K562 (cell line): ENCODE data around the gene C1QL3. TPM values are rescaled to one million over a fixed set of nuclear protein-coding genes. Genes with fewer than 3 reads are reported as not detected.

Source experiments
- ATAC-seq: fragments of 200-7000 bp; cut with Tn5 transposase; 3 replicates; pipeline ENCODE4 v1.9.1; 2020; ENCODE audit warnings: moderate library complexity
- BruUV-seq: library from RNA; stranded (reverse); fragments of 400-500 nt; replicated peaks from 2 replicates; lab custom pipeline; 2021; lab: Mats Ljungman, UMichigan
- CTCF ChIA-PET: fragments of 300-600 bp; formaldehyde crosslinking; extraction: SDS; loops from one replicate; lab custom pipeline; 2021; ENCODE audit warnings: low intra/inter-chr PET ratio; lab: Yijun Ruan, JAX
- POLR2A ChIA-PET: fragments of 300-600, 350-650 bp; sonication (Branson Sonifier 250); formaldehyde crosslinking; extraction: SDS; loops from one replicate; lab custom pipeline; 2021; ENCODE audit warnings: antibody characterized with exemption, inconsistent platforms; lab: Yijun Ruan, JAX
- DNase-seq, 4 experiments: peaks; one replicate each; pipeline versions ENCODE4 v3.0.0 to v3.0.0-alpha.2; 2011 to 2018; ENCODE audit warnings: low spot score in 3 of 4, mixed read lengths in 3 of 4; ENCODE audit errors: extremely low read depth in 1 of 4
- FAIRE-seq: peaks from 2 replicates; lab custom pipeline; 2011; peaks lifted over from hg19 to GRCh38; lab: Jason Lieb, UNC
- H2AFZ ChIP-seq: 2 replicates; pipeline ENCODE4 v1.6.0; 2011; ENCODE audit warnings: low read depth, low read length, control low read depth, inconsistent platforms
- H3K27ac ChIP-seq: fragments of 200-600 bp; 3 replicates; pipeline ENCODE4 v1.8.0; 2011; ENCODE audit warnings: low read depth, mild to moderate bottlenecking, control low read depth, inconsistent platforms, low read length, moderate library complexity, mixed read lengths; ENCODE audit errors: extremely low read depth
- H3K27me3 ChIP-seq, 2 experiments: fragments of 300-600 bp in 1 of 2; 2 replicates in 1 of 2; 3 replicates in 1 of 2; pipeline versions ENCODE4 v1.6.0 to v1.8.0; 2011; ENCODE audit warnings: inconsistent platforms in 2 of 2, low read length in 2 of 2, mild to moderate bottlenecking in 1 of 2, mixed read lengths in 1 of 2, moderate library complexity in 1 of 2; ENCODE audit not compliant: control insufficient read depth in 2 of 2, insufficient read depth in 2 of 2
- H3K36me3 ChIP-seq: fragments of 300-600 bp; 3 replicates; pipeline ENCODE4 v1.8.0; 2011; ENCODE audit warnings: mild to moderate bottlenecking, low read length, inconsistent platforms; ENCODE audit not compliant: control insufficient read depth, insufficient read depth
- H3K4me1 ChIP-seq, 2 experiments: fragments of 200-600 bp in 1 of 2; replicated peaks in 1 of 2; 2 replicates in 1 of 2; 3 replicates in 1 of 2; pipeline versions ENCODE4 v1.5.1 to v1.8.0; 2011; ENCODE audit warnings: inconsistent platforms in 2 of 2, low read length in 2 of 2, mild to moderate bottlenecking in 1 of 2, mixed read lengths in 1 of 2, moderate library complexity in 1 of 2; ENCODE audit not compliant: control insufficient read depth in 2 of 2, insufficient read depth in 2 of 2
- H3K4me2 ChIP-seq: 2 replicates; pipeline ENCODE4 v1.6.1; 2011; ENCODE audit warnings: low read length, control low read depth, inconsistent platforms, mixed read lengths; ENCODE audit not compliant: insufficient read depth
- H3K4me3 ChIP-seq: fragments of 200-600 bp; sonication (generic), shearing (Covaris generic); 2 replicates; pipeline ENCODE4 v1.5.1; 2016; ENCODE audit warnings: control low read depth, inconsistent platforms
- H3K79me2 ChIP-seq: fragments of 200-600 bp; 3 replicates; pipeline ENCODE4 v1.8.0; 2011; ENCODE audit warnings: low read length, inconsistent platforms; ENCODE audit not compliant: control insufficient read depth, insufficient read depth
- H3K9ac ChIP-seq, 2 experiments: 2 replicates each; pipeline versions ENCODE4 v1.6.0 to v1.6.1; 2011; ENCODE audit warnings: low read depth in 2 of 2, low read length in 2 of 2, control low read depth in 1 of 2, inconsistent platforms in 1 of 2, mild to moderate bottlenecking in 1 of 2, mixed read lengths in 1 of 2; ENCODE audit not compliant: insufficient read depth in 1 of 2
- H3K9me1 ChIP-seq: one replicate; pipeline ENCODE4 v1.6.0; 2011; ENCODE audit warnings: inconsistent platforms, mild to moderate bottlenecking, low read length, moderate library complexity; ENCODE audit not compliant: control insufficient read depth, insufficient read depth
- H3K9me3 ChIP-seq: replicated peaks from 2 replicates; pipeline ENCODE4 v1.5.1; 2011; ENCODE audit warnings: low read depth, low read length, inconsistent platforms; ENCODE audit not compliant: control insufficient read depth, insufficient read depth
- H4K20me1 ChIP-seq: replicated peaks from 2 replicates; pipeline ENCODE4 v1.6.1; 2011; ENCODE audit warnings: low read length, inconsistent platforms, mixed read lengths; ENCODE audit not compliant: control insufficient read depth, insufficient read depth
- RAD21 ChIP-seq, 2 experiments: fragments of 250-450 bp in 1 of 2; fragments of 450-650 bp in 1 of 2; sonication (Bioruptor Pico) in 1 of 2; formaldehyde crosslinking in 1 of 2; IDR thresholded peaks in 1 of 2; conservative IDR thresholded peaks in 1 of 2; 2 replicates each; pipeline versions ENCODE4 v1.4.0 to v1.8.0; 2020 to 2022; ENCODE audit warnings: mild to moderate bottlenecking in 2 of 2, moderate library complexity in 1 of 2
- SMC3 ChIP-seq: conservative IDR thresholded peaks from 2 replicates; pipeline ENCODE4 v1.6.1; 2011; ENCODE audit warnings: low read depth, low read length, improper control_type of control experiment; ENCODE audit not compliant: insufficient read depth
- ZNF239 ChIP-seq: fragments of 250-450 bp; sonication (Bioruptor Pico); IDR thresholded peaks from 2 replicates; pipeline ENCODE4 v1.4.0; 2020; ENCODE audit warnings: mild to moderate bottlenecking
- ZNF3 ChIP-seq: fragments of 250-450 bp; sonication (Bioruptor Pico); IDR thresholded peaks from 2 replicates; pipeline ENCODE4 v1.5.0; 2021; ENCODE audit warnings: mild to moderate bottlenecking, moderate library complexity
- WGBS: fragments of 100-300 bp; shearing (Covaris generic); methylation state at CpG from one replicate; pipeline ENCODE4 v1.1.6; 2016; ENCODE audit warnings: low coverage, mixed read lengths; ENCODE audit not compliant: insufficient coverage; ENCODE audit errors: missing lambda C conversion rate; 5-methylcytosine and 5-hydroxymethylcytosine counted together
- in situ Hi-C: fragments of 300-500 bp; cut with MboI; formaldehyde crosslinking; loops from 4 replicates; pipeline ENCODE4 v1.15.0; 2018; ENCODE audit warnings: inconsistent platforms, mixed read lengths
- intact Hi-C: fragments of 100-400 bp; cut with micrococcal nuclease; formaldehyde crosslinking; loops from 2 replicates; pipeline ENCODE4 v1.14.2; 2022
- polyA plus RNA-seq, 8 experiments: library from polyadenylated mRNA; depleted of rRNA in 4 of 8; stranded (reverse) in 5 of 8; unstranded in 3 of 8; fragments of >200 nt; fragmentation: Nextera tagmentation in 2 of 8; fragmentation: Illumina TruSeq in 1 of 8; extraction: Ambion mirVana in 2 of 8; extraction: Trizol in 1 of 8; gene quantifications; 2 replicates each; pipeline versions ENCODE4 v1.2.1 to v1.2.3, GENCODE V29; 2011 to 2014; ENCODE audit warnings: inconsistent platforms in 1 of 8, missing spikeins in 1 of 8
- total RNA-seq, 7 experiments: library from RNA; depleted of rRNA in 6 of 7; stranded (reverse); fragments of >200 nt in 6 of 7; fragmentation: Illumina TruSeq in 2 of 7; extraction: Trizol in 2 of 7; gene quantifications; 2 replicates each; pipeline versions ENCODE4 v1.2.1 to v1.2.3, GENCODE V29; 2011 to 2021; ENCODE audit warnings: low replicate concordance in 1 of 7
- TF ChIP-seq, protein P1 (sequence below): IDR thresholded peaks from 2 replicates; pipeline ENCODE4 v1.6.1; 2011; ENCODE audit warnings: borderline replicate concordance, low read depth, mild to moderate bottlenecking, moderate library complexity, low read length; ENCODE audit not compliant: insufficient read depth, poor library complexity, severe bottlenecking
- TF ChIP-seq, protein P2 (sequence below), 3 experiments: IDR thresholded peaks in 2 of 3; conservative IDR thresholded peaks in 1 of 3; 2 replicates each; pipeline ENCODE4 v1.5.1; 2011 to 2012; ENCODE audit warnings: low read length in 3 of 3, mild to moderate bottlenecking in 3 of 3, control low read depth in 2 of 3, improper control_type of control experiment in 1 of 3, inconsistent platforms in 1 of 3, low read depth in 1 of 3, mixed read lengths in 1 of 3, moderate library complexity in 1 of 3; ENCODE audit not compliant: insufficient read depth in 2 of 3
- TF ChIP-seq, protein P3 (sequence below), 2 experiments: fragments of 450-650 bp; formaldehyde crosslinking in 1 of 2; IDR thresholded peaks; 2 replicates each; pipeline versions ENCODE4 v1.4.0 to v1.6.1; 2014 to 2020; ENCODE audit warnings: mild to moderate bottlenecking in 2 of 2, borderline replicate concordance in 1 of 2, low read depth in 1 of 2

C1QL3 gene
- total and polyA plus RNA-seq, 9 of the 15 experiments (the other 6 are each of a cell fraction or from before 2014, with no cell fraction given): 0.28 to 0.37 TPM; not detected in 7

DNA sequence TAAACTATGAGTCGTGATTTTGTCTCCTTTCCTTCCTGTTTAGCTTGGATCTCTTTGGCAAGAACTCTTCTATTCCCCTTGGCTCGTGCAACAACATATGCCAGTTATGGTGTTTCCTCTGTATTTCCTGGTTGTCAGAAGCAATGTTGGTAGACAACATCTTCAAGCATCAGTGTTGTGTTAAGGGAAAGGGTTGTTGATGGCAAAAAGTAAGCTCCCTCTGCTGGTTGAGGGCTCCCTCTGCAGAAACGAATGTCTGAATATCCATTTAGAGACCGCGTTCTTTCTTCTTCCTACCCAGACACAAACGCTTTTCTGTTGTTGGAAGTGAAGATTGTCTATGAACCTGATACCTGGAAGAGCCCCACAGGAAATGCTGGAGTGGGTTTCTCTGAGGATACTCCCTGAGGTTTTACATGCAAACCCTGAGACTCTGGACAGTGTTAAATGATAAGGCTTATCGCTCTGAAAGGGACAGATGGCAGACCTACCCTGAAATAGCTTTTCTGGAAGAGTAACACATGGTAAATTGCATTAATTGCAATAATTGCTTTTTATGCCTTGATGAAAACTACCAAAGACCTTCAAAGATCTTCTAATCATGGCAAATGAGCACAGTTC is 23.5 kb upstream of the C1QL3 start:
- ChIA-PET CTCF (no interaction called here), POLR2A (interaction anchor here (0.7 kb wide), 1 partner anchor 231 kb away, joined by 3 read pairs; no protein-coding TSS in a partner anchor)
- FAIRE-seq (peak; percentile 88), DNase-seq (peak; percentile 24 to 46 (median 32)), ATAC-seq (peak; percentile 79)
- BruUV-seq: no TSS peak
- Histone ChIP-seq H3K36me3 (no peaks in the 10 kb centered on the region), H3K9me1 (no peaks in the 10 kb centered on the region), H3K27ac (no peak overlapping the region), H3K9me3 (no peaks in the 10 kb centered on the region), H3K4me2 (no peak overlapping the region), H3K4me1 (no peaks in the 10 kb centered on the region; a peak in 1 of 5 replicates), H3K27me3 (peaks cover 6 to 12% of the 10 kb centered on the region in 2 experiments; a peak in 4 of 5 replicates), H3K9ac (no peak overlapping the region), H4K20me1 (no peaks in the 10 kb centered on the region), H3K79me2 (no peaks in the 10 kb centered on the region), H2AFZ (no peak overlapping the region), H3K4me3 (no peak overlapping the region)
- intact Hi-C loops: loop anchor here (5.0 to 10.0 kb wide), 2 partner anchors 110 to 232 kb away; partner anchors contain the start of gene PTER
- in situ Hi-C loops: no loop called here
- WGBS: 8% methylated on average over 7 of the region's 7 CpGs
- TF ChIP-seq ZNF3 (CRISPR knock-in tag): peak; percentile 81
- TF ChIP-seq, protein P1, sequence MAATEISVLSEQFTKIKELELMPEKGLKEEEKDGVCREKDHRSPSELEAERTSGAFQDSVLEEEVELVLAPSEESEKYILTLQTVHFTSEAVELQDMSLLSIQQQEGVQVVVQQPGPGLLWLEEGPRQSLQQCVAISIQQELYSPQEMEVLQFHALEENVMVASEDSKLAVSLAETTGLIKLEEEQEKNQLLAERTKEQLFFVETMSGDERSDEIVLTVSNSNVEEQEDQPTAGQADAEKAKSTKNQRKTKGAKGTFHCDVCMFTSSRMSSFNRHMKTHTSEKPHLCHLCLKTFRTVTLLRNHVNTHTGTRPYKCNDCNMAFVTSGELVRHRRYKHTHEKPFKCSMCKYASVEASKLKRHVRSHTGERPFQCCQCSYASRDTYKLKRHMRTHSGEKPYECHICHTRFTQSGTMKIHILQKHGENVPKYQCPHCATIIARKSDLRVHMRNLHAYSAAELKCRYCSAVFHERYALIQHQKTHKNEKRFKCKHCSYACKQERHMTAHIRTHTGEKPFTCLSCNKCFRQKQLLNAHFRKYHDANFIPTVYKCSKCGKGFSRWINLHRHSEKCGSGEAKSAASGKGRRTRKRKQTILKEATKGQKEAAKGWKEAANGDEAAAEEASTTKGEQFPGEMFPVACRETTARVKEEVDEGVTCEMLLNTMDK: peak; percentile 37
- peak; percentile 52; the same call in 1 of the 2 replicates for TF ChIP-seq SMC3
- TF ChIP-seq, protein P2, sequence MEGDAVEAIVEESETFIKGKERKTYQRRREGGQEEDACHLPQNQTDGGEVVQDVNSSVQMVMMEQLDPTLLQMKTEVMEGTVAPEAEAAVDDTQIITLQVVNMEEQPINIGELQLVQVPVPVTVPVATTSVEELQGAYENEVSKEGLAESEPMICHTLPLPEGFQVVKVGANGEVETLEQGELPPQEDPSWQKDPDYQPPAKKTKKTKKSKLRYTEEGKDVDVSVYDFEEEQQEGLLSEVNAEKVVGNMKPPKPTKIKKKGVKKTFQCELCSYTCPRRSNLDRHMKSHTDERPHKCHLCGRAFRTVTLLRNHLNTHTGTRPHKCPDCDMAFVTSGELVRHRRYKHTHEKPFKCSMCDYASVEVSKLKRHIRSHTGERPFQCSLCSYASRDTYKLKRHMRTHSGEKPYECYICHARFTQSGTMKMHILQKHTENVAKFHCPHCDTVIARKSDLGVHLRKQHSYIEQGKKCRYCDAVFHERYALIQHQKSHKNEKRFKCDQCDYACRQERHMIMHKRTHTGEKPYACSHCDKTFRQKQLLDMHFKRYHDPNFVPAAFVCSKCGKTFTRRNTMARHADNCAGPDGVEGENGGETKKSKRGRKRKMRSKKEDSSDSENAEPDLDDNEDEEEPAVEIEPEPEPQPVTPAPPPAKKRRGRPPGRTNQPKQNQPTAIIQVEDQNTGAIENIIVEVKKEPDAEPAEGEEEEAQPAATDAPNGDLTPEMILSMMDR (IDR thresholded peaks at IDR 0.05 in 2 of 3, conservative IDR thresholded peaks at IDR 0.05 in 1 of 3; ENCODE audit: insufficient read depth in 2 of 3, low read depth in 1 of 3, low read length in 3 of 3): peak; percentile 46 to 70 (median 69); a peak in 5 of 6 replicates
- TF ChIP-seq RAD21 (CRISPR knock-in tag; conservative IDR thresholded peaks at IDR 0.05 in 1 of 2, IDR thresholded peaks at IDR 0.05 in 1 of 2): peak; percentile 44 to 73
- TF ChIP-seq, protein P3, sequence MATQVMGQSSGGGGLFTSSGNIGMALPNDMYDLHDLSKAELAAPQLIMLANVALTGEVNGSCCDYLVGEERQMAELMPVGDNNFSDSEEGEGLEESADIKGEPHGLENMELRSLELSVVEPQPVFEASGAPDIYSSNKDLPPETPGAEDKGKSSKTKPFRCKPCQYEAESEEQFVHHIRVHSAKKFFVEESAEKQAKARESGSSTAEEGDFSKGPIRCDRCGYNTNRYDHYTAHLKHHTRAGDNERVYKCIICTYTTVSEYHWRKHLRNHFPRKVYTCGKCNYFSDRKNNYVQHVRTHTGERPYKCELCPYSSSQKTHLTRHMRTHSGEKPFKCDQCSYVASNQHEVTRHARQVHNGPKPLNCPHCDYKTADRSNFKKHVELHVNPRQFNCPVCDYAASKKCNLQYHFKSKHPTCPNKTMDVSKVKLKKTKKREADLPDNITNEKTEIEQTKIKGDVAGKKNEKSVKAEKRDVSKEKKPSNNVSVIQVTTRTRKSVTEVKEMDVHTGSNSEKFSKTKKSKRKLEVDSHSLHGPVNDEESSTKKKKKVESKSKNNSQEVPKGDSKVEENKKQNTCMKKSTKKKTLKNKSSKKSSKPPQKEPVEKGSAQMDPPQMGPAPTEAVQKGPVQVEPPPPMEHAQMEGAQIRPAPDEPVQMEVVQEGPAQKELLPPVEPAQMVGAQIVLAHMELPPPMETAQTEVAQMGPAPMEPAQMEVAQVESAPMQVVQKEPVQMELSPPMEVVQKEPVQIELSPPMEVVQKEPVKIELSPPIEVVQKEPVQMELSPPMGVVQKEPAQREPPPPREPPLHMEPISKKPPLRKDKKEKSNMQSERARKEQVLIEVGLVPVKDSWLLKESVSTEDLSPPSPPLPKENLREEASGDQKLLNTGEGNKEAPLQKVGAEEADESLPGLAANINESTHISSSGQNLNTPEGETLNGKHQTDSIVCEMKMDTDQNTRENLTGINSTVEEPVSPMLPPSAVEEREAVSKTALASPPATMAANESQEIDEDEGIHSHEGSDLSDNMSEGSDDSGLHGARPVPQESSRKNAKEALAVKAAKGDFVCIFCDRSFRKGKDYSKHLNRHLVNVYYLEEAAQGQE (IDR thresholded peaks at IDR 0.05; ENCODE audit: borderline replicate concordance): peak; percentile 47; the same call in 1 of the 2 replicates
- TF ChIP-seq, protein P3 (CRISPR knock-in tag; IDR thresholded peaks at IDR 0.05; ENCODE audit: low read depth): no peak
- no peak for TF ChIP-seq ZNF239 (CRISPR knock-in tag)
